Mucosa of rectum (tissue), 2 donors: Measurements from ENCODE around the gene WDR82.

Source experiments
- H3K27ac ChIP-seq, 2 donors: one replicate each; pipeline ENCODE4 v1.7.0; 2013; ENCODE audit warnings: inconsistent platforms in 2 of 2, low read depth in 2 of 2, low read length in 2 of 2
- H3K27me3 ChIP-seq, 2 donors: one replicate each; pipeline ENCODE4 v1.7.0; 2013; ENCODE audit warnings: low read length in 2 of 2; ENCODE audit not compliant: control insufficient read depth in 2 of 2, insufficient read depth in 2 of 2
- H3K36me3 ChIP-seq, 2 donors: one replicate each; pipeline ENCODE4 v1.7.0; 2013; ENCODE audit warnings: low read length in 2 of 2; ENCODE audit not compliant: control insufficient read depth in 2 of 2, insufficient read depth in 2 of 2
- H3K4me1 ChIP-seq, 2 donors: one replicate each; pipeline ENCODE4 v1.7.0; 2013; ENCODE audit warnings: low read length in 2 of 2, mild to moderate bottlenecking in 1 of 2; ENCODE audit not compliant: control insufficient read depth in 2 of 2, insufficient read depth in 2 of 2
- H3K4me3 ChIP-seq, 2 donors: one replicate each; pipeline ENCODE4 v1.7.0; 2013; ENCODE audit warnings: low read length in 2 of 2
- H3K9ac ChIP-seq, 2 donors: one replicate each; pipeline ENCODE4 v1.7.0; 2013; ENCODE audit warnings: low read length in 2 of 2, low read depth in 1 of 2, mild to moderate bottlenecking in 1 of 2
- H3K9me3 ChIP-seq, 2 donors: one replicate each; pipeline ENCODE4 v1.7.0; 2013; ENCODE audit warnings: low read length in 2 of 2; ENCODE audit not compliant: control insufficient read depth in 2 of 2
- donor health status: healthy.
- donor health status: Normal muscosa, but diverticular disease.

WDR82 gene

DNA sequence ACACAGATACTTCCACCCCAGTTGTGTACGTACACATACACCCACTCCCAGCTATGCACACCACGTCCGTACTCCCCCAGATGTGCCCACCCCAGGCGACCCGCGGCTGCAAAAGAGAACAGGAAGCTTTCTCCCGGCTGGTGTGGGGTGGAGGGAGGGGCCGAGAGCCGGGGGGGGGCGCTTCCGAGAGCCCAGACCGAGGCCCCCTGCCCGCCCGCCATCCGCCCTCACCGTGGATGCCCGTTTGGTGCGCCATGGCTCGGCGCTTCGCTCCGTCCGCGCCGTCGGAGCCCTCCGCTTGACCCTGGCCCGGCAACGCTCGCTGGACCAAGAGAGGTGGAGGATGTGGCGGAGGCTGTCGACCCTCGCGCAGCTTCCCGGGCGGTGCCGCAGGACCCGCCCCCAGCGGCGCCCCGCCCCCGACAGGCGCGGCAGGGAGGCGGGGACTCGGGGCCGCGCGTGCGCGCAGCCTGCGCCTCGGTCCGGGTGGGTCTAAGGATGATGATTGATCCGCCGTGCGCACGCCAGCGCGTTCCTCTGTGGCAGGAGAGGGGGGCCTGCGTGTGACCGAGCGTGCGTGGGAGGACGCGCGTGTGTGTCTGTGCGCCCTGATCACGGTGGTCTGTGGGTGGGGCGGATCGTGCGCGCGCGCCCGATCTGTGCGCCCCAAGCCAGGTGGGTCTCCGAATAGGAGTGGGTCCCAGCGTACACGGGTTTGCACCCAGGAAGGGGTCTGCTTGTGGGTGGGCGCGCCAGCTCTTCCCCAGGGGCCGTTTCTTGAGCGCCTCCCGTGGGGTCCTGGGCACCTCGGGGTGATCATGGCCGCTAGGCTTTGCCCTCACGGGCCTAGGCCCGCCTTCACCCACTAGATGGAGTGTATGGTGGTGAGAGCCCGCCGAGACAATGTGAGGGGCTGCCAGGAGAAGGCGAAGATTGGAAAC is 39.4 kb downstream of the WDR82 start, which contains the start of gene TWF2:
TSS of gene TWF2 (minus strand) at position 398 of the 941 bp plus-strand sequence. CDS start at position 256, 142 bp downstream.
- Histone ChIP-seq H3K9ac (peak within 1 kb of the TSS; percentile 75 to 95), H3K4me1 (peaks cover 28 to 33% of the 10 kb centered on the region in 2 donors), H3K36me3 (peaks cover 0 to 2% of the 10 kb centered on the region in 2 donors), H3K4me3 (peak within 1 kb of the TSS; percentile 82 to 95), H3K9me3 (no peaks in the 10 kb centered on the region), H3K27ac (peak within 1 kb of the TSS; percentile 84 to 90), H3K27me3 (no peaks in the 10 kb centered on the region)

DNA sequence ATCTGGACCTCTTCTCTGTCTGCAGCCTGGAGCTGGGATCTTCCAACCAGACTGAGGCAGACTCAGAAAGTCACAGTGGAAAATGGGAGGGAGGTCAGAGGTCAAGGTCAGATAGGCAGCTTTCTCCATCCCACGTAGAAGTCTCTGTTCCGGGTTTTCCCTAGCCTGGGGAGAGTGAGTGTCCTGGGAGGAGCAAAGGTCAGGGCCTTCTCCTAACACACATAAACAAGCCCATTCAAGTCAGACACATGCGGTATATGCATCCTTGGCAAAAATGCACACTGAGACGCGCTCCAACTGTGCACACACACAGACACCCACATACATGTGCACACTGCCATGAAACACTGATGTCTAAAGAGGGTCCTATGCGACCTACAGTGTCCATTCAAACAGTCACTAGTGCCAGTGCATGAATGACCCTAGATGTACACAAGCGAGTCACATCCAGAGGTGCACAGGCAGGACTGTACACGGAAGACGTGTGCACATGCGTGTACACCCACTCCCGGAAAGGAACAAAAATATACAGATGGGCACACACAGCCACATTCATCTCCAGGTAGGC is 40.2 kb downstream of the WDR82 start:
- Histone ChIP-seq H3K4me3 (peak overlapping the region; percentile 82 to 95), H3K36me3 (peaks cover 0 to 5% of the 10 kb centered on the region in 2 donors), H3K27me3 (no peaks in the 10 kb centered on the region), H3K4me1 (peaks cover 25 to 33% of the 10 kb centered on the region in 2 donors), H3K9ac (peak overlapping the region; percentile 8 to 95), H3K9me3 (no peaks in the 10 kb centered on the region), H3K27ac (peak overlapping the region; percentile 84 to 90)

DNA sequence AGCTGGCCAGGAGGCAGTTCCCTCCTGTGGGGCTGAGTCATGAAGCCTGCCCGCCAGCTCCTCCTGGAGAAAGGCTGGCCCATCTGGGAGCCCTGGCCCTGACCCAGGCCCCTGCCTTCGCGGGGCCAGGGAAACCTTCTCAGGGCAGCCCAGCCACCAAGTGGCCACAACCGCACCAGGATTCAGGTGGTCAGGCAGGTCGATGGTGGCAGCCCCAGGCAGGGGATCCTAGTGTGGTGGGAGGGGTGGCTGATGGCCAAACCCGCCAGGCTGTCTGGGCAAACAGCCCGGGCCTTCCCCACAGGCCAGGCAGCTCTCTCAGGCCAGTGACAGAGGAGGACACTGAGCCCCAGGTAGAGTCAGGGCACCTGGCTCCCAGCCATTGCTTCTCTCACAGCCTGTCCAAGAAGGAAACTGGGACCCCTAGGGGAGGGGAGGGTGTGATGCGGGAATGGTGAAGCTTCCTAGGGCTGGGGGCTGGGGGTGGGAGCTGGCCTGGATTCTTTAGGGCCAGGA is 40.7 kb downstream of the WDR82 start:
- Histone ChIP-seq H3K9me3 (no peaks in the 10 kb centered on the region), H3K36me3 (peaks cover 0 to 6% of the 10 kb centered on the region in 2 donors), H3K27me3 (no peaks in the 10 kb centered on the region), H3K4me1 (peaks cover 25 to 33% of the 10 kb centered on the region in 2 donors), H3K4me3 (peak overlapping the region; percentile 82 to 95), H3K27ac (peak overlapping the region; percentile 51 to 90), H3K9ac (peak overlapping the region in 1 of 2 donors; percentile 95)

DNA sequence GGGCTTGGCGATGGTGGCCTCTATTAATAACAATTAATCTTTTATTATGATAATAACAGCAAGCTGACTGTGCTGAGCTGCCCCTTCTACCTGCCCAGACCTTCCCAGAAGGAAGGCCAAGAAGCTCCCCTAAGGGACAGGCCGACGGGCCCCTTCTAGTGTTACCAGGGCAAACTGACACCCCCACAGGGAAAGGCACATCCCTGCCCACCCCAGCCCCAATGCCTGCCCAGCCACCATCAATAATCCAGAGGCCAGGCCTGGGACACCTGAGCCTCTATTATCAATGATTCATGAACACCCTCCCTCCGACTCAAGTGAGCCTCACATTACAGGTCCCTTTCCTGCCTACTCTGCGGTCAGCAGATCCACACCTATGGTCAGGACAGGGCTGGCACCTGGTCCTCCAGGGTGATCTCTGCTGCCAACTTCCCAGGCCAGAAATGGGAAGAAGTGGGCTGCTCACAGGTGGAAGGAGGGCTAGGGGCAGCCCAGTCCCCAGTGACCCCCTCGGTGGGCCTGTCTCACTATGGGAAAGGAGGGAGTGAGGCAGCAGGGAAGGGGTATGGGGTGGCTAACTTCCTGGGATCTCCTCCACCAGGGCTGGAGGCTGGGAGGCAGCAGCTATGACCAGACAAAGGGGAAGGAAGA is 41.3 kb downstream of the WDR82 start:
- peaks cover 25 to 33% of the 10 kb centered on the region in 2 donors for H3K4me1 ChIP-seq
- peak overlapping the region; percentile 70 to 90 for H3K27ac ChIP-seq

DNA sequence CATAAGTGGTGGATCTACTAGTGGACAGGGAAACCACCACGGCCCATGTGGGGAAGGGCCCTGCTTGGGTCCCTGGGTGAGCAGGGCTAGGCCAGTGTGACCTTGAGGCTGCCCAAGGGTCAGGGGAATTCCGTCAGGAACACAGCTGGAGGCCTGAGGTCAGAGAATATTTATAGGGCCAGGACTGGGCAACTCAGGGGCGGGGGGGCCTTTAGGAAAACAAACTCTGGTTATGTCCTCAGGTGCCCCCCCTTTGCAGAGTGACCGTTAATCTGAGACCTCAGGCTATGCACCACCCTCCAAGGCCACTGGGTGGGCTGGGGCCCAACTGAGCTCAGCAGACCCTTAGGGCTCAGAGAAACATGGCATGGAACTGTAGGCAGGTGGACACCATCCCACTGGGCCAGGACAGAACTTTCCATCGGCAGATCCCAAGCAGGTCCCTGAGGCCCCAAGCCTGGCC is 42.0 kb downstream of the WDR82 start:
- Histone ChIP-seq H3K9me3 (no peaks in the 10 kb centered on the region), H3K9ac (no peak overlapping the region), H3K27me3 (no peaks in the 10 kb centered on the region), H3K27ac (no peak overlapping the region), H3K4me1 (peaks cover 25 to 36% of the 10 kb centered on the region in 2 donors), H3K4me3 (no peak overlapping the region), H3K36me3 (peaks cover 2 to 10% of the 10 kb centered on the region in 2 donors)

More for the DNA sequence above, 41.3 kb downstream of the WDR82 start:
- no peaks in the 10 kb centered on the region for H3K9me3 ChIP-seq
- H3K9ac ChIP-seq, result peak overlapping the region; percentile 63 to 95
- H3K4me3 ChIP-seq, result peak overlapping the region; percentile 17 to 95
- H3K36me3 ChIP-seq, result peaks cover 0 to 10% of the 10 kb centered on the region in 2 donors
- no peaks in the 10 kb centered on the region for H3K27me3 ChIP-seq

DNA sequence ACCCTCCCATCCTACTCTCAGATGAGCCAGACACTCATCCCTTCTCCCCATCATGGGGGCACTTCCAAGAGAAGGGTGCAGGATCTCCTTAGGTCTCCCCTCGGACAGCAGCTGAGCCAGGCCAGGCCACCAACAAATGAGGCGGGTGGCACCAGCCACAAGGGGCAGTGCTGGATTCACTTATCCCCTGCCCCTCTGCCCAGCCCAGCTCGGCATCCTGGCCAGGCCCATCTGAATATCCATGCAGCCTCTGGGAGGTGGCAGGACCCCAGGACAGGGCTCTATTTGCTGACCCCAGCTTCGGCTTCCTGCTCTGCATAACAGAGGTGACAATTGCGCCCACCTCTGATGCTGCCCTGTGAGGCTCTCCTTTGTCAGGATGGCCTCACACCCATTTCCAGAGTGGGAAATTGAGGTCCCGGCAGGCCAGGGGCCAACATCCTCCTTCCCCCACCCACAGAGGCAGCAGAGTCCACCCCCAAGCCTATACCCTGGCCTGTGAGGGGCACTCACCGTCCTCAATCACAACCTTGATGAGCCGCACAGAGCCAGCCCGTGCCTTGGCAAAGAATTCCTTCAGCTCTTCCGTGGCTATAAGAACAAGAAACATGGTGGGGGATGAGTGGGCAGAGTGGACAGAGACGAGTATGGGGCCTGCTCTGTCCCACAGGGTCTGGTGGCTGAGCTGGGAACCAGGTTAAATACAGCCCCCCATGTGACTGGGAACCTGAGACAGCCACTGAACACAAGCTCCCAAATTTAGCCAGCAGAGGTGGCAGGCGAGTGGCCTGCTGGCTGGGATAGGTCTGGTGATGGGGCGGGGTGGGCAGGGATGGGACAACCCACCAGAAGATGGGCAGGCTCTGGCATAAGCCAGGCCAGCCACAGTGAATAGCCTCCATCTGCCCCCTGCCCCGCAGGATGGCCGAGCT is 43.7 kb downstream of the WDR82 start:
- no peak overlapping the region for H3K9ac ChIP-seq
- no peaks in the 10 kb centered on the region for H3K9me3 ChIP-seq
- peaks cover 22 to 30% of the 10 kb centered on the region in 2 donors for H3K4me1 ChIP-seq
- no peak overlapping the region for H3K4me3 ChIP-seq
- no peaks in the 10 kb centered on the region for H3K27me3 ChIP-seq
- H3K36me3 ChIP-seq, result peaks cover 17 to 26% of the 10 kb centered on the region in 2 donors
- no peak overlapping the region for H3K27ac ChIP-seq

DNA sequence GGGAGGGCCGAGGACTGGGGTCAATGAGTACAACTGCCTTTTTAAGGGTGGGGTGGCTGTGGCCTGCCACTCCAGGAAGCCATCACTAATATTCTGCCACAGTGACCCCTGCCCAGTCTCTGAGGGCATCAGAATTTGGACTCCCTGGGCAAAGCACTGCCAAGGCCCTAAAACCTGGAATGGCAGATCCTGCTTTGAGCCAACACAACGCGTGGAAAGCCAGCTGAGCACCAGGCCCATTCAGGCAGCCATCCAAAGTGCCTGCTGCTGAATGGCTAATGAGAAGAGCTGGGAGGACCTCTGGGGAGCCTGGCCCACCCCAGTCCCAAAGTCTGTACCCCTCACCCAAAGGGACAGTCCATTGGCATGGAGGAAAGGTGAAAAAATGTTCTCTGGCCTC is 44.5 kb downstream of the WDR82 start:
- Histone ChIP-seq H3K27me3 (no peaks in the 10 kb centered on the region), H3K4me3 (no peak overlapping the region), H3K27ac (no peak overlapping the region), H3K36me3 (peaks cover 25 to 34% of the 10 kb centered on the region in 2 donors), H3K9me3 (no peaks in the 10 kb centered on the region), H3K9ac (no peak overlapping the region), H3K4me1 (peaks cover 22 to 29% of the 10 kb centered on the region in 2 donors)

DNA sequence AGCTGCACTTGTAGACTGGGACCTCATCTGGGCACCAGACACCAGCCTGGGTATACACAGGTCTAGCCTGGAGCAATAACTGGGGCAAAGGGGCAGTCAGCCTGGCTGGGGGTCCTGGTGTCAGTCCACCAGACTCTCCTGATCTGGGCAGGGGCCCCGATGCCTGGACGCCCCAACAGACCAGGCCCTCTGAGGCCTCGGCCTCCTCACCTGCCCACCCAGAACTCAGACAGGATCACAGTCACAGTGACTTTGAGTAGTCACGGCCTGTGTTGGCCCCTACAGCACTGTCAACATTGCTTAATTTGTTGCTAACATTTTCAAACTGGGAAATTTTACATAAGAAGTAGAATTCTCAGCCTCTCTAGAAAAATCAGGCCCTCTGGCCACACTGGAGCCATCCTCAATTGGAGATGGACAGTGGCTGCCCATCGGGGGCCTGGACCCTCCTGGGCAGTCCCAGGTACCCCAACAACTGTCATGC is 45.3 kb downstream of the WDR82 start:
- no peak overlapping the region for H3K27ac ChIP-seq
- no peaks in the 10 kb centered on the region for H3K9me3 ChIP-seq
- H3K36me3 ChIP-seq, result peaks cover 28 to 37% of the 10 kb centered on the region in 2 donors
- H3K4me3 ChIP-seq, result no peak overlapping the region
- H3K4me1 ChIP-seq, result peaks cover 18 to 25% of the 10 kb centered on the region in 2 donors
- no peak overlapping the region for H3K9ac ChIP-seq
- H3K27me3 ChIP-seq, result no peaks in the 10 kb centered on the region
